ENCODE data around the gene UBE2V1. TPM values are rescaled to one million over a fixed set of nuclear protein-coding genes. Genes with fewer than 3 reads are reported as not detected.

The UBE2V1 gene
- total and polyA plus RNA-seq, 10 of the 15 experiments (the other 5 are each of a cell fraction or from before 2014, with no cell fraction given): 51.8 to 219 (median 141) TPM

DNA sequence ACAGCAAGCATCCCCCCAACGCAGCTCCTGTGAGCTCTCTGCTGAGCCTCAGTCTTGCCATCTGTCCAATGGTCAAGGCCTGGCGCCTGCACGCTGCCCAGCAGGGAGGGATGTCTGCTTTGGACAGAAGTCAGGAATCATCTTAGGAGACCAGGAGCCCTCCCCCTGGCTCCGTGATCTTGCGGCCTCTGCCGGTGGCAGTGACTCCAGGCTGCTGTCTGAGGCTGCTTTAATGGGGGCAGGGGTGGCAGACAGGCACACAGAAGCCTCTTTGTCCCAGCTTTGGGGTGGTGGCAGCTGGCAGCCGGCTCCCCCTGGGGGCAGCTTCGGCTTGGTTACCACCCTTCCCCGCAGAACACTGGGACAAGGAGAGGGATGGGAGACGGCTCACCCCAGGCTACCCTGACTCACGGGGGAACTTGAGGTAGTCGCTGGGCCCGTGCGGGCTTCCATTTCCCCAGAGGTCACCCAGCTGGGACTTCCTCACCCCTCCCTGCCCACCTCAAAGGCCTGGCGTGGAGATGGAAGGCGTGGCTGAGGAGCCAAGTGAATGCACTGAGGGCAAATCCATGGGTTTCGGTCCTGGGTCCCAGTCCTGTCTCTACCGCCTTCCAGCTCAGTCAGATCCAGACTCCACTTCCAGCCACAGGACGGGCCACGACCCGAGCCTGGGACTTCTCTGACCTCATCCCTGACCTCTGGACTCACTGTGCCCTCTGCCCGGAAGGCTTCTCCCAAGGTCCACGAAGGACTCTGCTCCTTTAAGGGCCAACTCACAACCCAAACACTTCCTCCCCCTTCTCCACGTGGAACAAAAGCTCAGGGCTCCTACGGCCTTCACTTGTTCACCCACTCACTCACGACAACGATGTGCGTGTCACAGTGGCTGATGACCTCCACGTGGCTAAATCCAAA is 25.8 kb upstream of the UBE2V1 start (continued):
- TF ChIP-seq, protein P1, sequence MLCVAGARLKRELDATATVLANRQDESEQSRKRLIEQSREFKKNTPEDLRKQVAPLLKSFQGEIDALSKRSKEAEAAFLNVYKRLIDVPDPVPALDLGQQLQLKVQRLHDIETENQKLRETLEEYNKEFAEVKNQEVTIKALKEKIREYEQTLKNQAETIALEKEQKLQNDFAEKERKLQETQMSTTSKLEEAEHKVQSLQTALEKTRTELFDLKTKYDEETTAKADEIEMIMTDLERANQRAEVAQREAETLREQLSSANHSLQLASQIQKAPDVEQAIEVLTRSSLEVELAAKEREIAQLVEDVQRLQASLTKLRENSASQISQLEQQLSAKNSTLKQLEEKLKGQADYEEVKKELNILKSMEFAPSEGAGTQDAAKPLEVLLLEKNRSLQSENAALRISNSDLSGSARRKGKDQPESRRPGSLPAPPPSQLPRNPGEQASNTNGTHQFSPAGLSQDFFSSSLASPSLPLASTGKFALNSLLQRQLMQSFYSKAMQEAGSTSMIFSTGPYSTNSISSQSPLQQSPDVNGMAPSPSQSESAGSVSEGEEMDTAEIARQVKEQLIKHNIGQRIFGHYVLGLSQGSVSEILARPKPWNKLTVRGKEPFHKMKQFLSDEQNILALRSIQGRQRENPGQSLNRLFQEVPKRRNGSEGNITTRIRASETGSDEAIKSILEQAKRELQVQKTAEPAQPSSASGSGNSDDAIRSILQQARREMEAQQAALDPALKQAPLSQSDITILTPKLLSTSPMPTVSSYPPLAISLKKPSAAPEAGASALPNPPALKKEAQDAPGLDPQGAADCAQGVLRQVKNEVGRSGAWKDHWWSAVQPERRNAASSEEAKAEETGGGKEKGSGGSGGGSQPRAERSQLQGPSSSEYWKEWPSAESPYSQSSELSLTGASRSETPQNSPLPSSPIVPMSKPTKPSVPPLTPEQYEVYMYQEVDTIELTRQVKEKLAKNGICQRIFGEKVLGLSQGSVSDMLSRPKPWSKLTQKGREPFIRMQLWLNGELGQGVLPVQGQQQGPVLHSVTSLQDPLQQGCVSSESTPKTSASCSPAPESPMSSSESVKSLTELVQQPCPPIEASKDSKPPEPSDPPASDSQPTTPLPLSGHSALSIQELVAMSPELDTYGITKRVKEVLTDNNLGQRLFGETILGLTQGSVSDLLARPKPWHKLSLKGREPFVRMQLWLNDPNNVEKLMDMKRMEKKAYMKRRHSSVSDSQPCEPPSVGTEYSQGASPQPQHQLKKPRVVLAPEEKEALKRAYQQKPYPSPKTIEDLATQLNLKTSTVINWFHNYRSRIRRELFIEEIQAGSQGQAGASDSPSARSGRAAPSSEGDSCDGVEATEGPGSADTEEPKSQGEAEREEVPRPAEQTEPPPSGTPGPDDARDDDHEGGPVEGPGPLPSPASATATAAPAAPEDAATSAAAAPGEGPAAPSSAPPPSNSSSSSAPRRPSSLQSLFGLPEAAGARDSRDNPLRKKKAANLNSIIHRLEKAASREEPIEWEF (IDR thresholded peaks at IDR 0.05; ENCODE audit: insufficient replicate concordance, low read depth, low read length): no peak
- TF ChIP-seq NFYB (IDR thresholded peaks at IDR 0.05; ENCODE audit: insufficient read depth, low read depth, low read length) (no peak), KLF5 (IDR thresholded peaks at IDR 0.05; ENCODE audit: partially characterized antibody) (no peak), TCF12 (IDR thresholded peaks at IDR 0.05; ENCODE audit: low read depth, low read length) (no peak)

DNA sequence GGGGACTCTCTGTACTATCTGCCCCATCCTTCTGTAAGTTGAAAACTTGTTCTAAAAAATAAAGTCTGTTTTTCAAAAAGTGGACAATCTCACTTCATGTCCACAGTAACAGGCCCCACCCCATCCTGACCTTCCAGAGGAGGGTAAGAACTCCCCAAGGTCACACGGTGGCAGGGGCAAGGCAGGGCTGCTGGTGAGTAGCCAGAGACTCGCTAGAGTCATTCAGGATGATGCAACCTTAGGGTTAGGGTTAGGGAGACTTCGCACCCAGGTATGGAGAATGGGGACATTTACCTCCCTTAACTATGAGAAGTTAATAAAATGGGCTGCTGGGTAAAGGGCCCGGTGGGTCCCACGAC is 25.1 kb upstream of the UBE2V1 start:
- no peak overlapping the region for H3K4me2 ChIP-seq (ENCODE audit: control insufficient read depth, insufficient read depth)
- no peak for FAIRE-seq
- no peaks in the 10 kb centered on the region for H3K4me1 ChIP-seq (ENCODE audit: control insufficient read depth, insufficient read depth, low read length)
- no peak overlapping the region for H3K9ac ChIP-seq (ENCODE audit: control insufficient read depth, insufficient read depth, low read length)
- CTCF ChIA-PET: no interaction called here
- TF ChIP-seq NBN (IDR thresholded peaks at IDR 0.05) (no peak), SREBF2 (IDR thresholded peaks at IDR 0.05; ENCODE audit: low read length) (no peak)
- TF ChIP-seq, protein P2, sequence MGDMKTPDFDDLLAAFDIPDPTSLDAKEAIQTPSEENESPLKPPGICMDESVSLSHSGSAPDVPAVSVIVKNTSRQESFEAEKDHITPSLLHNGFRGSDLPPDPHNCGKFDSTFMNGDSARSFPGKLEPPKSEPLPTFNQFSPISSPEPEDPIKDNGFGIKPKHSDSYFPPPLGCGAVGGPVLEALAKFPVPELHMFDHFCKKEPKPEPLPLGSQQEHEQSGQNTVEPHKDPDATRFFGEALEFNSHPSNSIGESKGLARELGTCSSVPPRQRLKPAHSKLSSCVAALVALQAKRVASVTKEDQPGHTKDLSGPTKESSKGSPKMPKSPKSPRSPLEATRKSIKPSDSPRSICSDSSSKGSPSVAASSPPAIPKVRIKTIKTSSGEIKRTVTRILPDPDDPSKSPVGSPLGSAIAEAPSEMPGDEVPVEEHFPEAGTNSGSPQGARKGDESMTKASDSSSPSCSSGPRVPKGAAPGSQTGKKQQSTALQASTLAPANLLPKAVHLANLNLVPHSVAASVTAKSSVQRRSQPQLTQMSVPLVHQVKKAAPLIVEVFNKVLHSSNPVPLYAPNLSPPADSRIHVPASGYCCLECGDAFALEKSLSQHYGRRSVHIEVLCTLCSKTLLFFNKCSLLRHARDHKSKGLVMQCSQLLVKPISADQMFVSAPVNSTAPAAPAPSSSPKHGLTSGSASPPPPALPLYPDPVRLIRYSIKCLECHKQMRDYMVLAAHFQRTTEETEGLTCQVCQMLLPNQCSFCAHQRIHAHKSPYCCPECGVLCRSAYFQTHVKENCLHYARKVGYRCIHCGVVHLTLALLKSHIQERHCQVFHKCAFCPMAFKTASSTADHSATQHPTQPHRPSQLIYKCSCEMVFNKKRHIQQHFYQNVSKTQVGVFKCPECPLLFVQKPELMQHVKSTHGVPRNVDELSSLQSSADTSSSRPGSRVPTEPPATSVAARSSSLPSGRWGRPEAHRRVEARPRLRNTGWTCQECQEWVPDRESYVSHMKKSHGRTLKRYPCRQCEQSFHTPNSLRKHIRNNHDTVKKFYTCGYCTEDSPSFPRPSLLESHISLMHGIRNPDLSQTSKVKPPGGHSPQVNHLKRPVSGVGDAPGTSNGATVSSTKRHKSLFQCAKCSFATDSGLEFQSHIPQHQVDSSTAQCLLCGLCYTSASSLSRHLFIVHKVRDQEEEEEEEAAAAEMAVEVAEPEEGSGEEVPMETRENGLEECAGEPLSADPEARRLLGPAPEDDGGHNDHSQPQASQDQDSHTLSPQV (IDR thresholded peaks at IDR 0.05): no peak
- TF ChIP-seq, protein P3, sequence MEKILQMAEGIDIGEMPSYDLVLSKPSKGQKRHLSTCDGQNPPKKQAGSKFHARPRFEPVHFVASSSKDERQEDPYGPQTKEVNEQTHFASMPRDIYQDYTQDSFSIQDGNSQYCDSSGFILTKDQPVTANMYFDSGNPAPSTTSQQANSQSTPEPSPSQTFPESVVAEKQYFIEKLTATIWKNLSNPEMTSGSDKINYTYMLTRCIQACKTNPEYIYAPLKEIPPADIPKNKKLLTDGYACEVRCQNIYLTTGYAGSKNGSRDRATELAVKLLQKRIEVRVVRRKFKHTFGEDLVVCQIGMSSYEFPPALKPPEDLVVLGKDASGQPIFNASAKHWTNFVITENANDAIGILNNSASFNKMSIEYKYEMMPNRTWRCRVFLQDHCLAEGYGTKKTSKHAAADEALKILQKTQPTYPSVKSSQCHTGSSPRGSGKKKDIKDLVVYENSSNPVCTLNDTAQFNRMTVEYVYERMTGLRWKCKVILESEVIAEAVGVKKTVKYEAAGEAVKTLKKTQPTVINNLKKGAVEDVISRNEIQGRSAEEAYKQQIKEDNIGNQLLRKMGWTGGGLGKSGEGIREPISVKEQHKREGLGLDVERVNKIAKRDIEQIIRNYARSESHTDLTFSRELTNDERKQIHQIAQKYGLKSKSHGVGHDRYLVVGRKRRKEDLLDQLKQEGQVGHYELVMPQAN (conservative IDR thresholded peaks at IDR 0.05): no peak
- no peak for DNase-seq (ENCODE audit: low read depth, low spot score)
- H3K9me3 ChIP-seq (replicated peaks; ENCODE audit: control insufficient read depth, insufficient read depth, low read length): no peaks in the 10 kb centered on the region
- SMC1A ChIA-PET (ENCODE audit: uncharacterized antibody, unreplicated experiment): no interaction called here
- H4K20me1 ChIP-seq (ENCODE audit: control insufficient read depth, insufficient read depth): no peaks in the 10 kb centered on the region
- peaks cover 3 to 24% of the 10 kb centered on the region in 2 experiments for H3K36me3 ChIP-seq (ENCODE audit: control insufficient read depth in 2 of 2, insufficient read depth in 2 of 2, low read length in 1 of 2)
- RAD21 ChIA-PET (ENCODE audit: unreplicated experiment): no interaction called here
- no peak overlapping the region for H3K4me3 ChIP-seq
- no peak overlapping the region for H3K27ac ChIP-seq (ENCODE audit: control insufficient read depth, insufficient read depth)
- no TSS peak for BruUV-seq (replicated peaks)
- in situ Hi-C loops (cut with MboI) (no loop called here), intact Hi-C loops (cut with micrococcal nuclease; ENCODE audit: unreplicated experiment) (no loop called here)
- no peaks in the 10 kb centered on the region for H3K27me3 ChIP-seq (replicated peaks in 1 of 2; ENCODE audit: control insufficient read depth in 2 of 2, insufficient read depth in 2 of 2, low read length in 1 of 2)
- 97% methylated on average over 5 of the region's 5 CpGs for WGBS (ENCODE audit: insufficient coverage, insufficient replicate concordance, low lambda C conversion rate, missing lambda C conversion rate)
- H2AFZ ChIP-seq (ENCODE audit: control insufficient read depth, low read depth, low read length): no peak overlapping the region
- ATAC-seq: no peak
- no peaks in the 10 kb centered on the region for H3K79me2 ChIP-seq (ENCODE audit: control insufficient read depth, insufficient read depth, low read length)
- POLR2A ChIA-PET: no interaction called here

Measured in GM12878 (cell line).